SK-N-SH (cell line): ENCODE data around the gene JAKMIP1. TPM values are rescaled to one million over a fixed set of nuclear protein-coding genes. Genes with fewer than 3 reads are reported as not detected.

Experiments used
- CTCF ChIA-PET: fragments of 300-600, 350-600 bp; formaldehyde crosslinking; extraction: SDS; loops from one replicate; lab custom pipeline; 2021; lab: Yijun Ruan, JAX
- POLR2A ChIA-PET: fragments of 350-600 bp; sonication (Branson Sonifier 250); formaldehyde crosslinking; extraction: SDS; loops from one replicate; lab custom pipeline; 2020; ENCODE audit warnings: antibody characterized with exemption, inconsistent platforms; lab: Yijun Ruan, JAX
- DNase-seq: peaks from one replicate; pipeline ENCODE4 v3.0.0; 2012
- H2AFZ ChIP-seq: fragments of 200-600 bp; sonication (generic); 2 replicates; pipeline ENCODE4 v1.8.1; 2016; ENCODE audit warnings: antibody characterized with exemption, mild to moderate bottlenecking, low read depth
- H3F3A ChIP-seq: fragments of 200-600 bp; sonication (generic); replicated peaks from 2 replicates; pipeline ENCODE3; 2016; ENCODE audit warnings: antibody characterized with exemption, mild to moderate bottlenecking; ENCODE audit not compliant: insufficient read depth
- H3K27ac ChIP-seq, 2 experiments: fragments of 200-500 bp in 1 of 2; fragments of 200-600 bp in 1 of 2; sonication (Bioruptor generic) in 1 of 2; sonication (generic), shearing (Covaris generic) in 1 of 2; 2 replicates each; pipeline versions ENCODE4 v1.5.1 to v1.6.1; 2014 to 2016; ENCODE audit warnings: low read depth in 2 of 2, inconsistent platforms in 1 of 2, low read length in 1 of 2, mild to moderate bottlenecking in 1 of 2, mixed read lengths in 1 of 2
- H3K27me3 ChIP-seq: fragments of 200-600 bp; sonication (generic), shearing (Covaris generic); 2 replicates; pipeline ENCODE4 v1.6.1; 2016; ENCODE audit warnings: mixed run types; ENCODE audit not compliant: insufficient read depth
- H3K36me3 ChIP-seq, 2 experiments: fragments of 200-500 bp in 1 of 2; fragments of 200-600 bp in 1 of 2; sonication (Bioruptor generic) in 1 of 2; sonication (generic) in 1 of 2; replicated peaks in 1 of 2; 2 replicates each; pipeline versions ENCODE3 to v1.5.1; 2014 to 2016; ENCODE audit warnings: low read length in 1 of 2, mild to moderate bottlenecking in 1 of 2; ENCODE audit not compliant: insufficient read depth in 2 of 2, control insufficient read depth in 1 of 2
- H3K4me1 ChIP-seq, 2 experiments: fragments of 200-500 bp in 1 of 2; fragments of 200-600 bp in 1 of 2; sonication (Bioruptor generic) in 1 of 2; sonication (generic), shearing (Covaris generic) in 1 of 2; 2 replicates each; pipeline versions ENCODE4 v1.5.1 to v1.6.1; 2014 to 2016; ENCODE audit warnings: low read depth in 1 of 2, low read length in 1 of 2, mixed run types in 1 of 2; ENCODE audit not compliant: insufficient read depth in 2 of 2, control insufficient read depth in 1 of 2
- H3K4me2 ChIP-seq: fragments of 200-600 bp; sonication (generic), shearing (Covaris generic); 2 replicates; pipeline ENCODE4 v1.6.1; 2017; ENCODE audit warnings: mixed run types
- H3K4me3 ChIP-seq, 2 experiments: fragments of 200-500 bp in 1 of 2; fragments of 200-600 bp in 1 of 2; sonication (Bioruptor generic) in 1 of 2; sonication (generic), shearing (Covaris generic) in 1 of 2; 2 replicates each; pipeline versions ENCODE4 v1.5.1 to v1.8.1; 2014 to 2016; ENCODE audit warnings: low read depth in 2 of 2, inconsistent platforms in 1 of 2, low read length in 1 of 2, mild to moderate bottlenecking in 1 of 2, mixed read lengths in 1 of 2, moderate library complexity in 1 of 2
- H3K79me2 ChIP-seq: fragments of 200-600 bp; sonication (generic); 2 replicates; pipeline ENCODE4 v1.8.1; 2017; ENCODE audit warnings: mild to moderate bottlenecking; ENCODE audit not compliant: insufficient read depth
- H3K9ac ChIP-seq: fragments of 200-600 bp; sonication (generic); 2 replicates; pipeline ENCODE4 v1.6.1; 2017; ENCODE audit warnings: mixed run types
- H3K9me2 ChIP-seq: fragments of 200-600 bp; sonication (generic); 2 replicates; pipeline ENCODE4 v1.6.1; 2017; ENCODE audit warnings: mixed run types
- H3K9me3 ChIP-seq: fragments of 200-600 bp; sonication (generic); 2 replicates; pipeline ENCODE4 v1.6.1; 2017; ENCODE audit warnings: mixed run types, mild to moderate bottlenecking, moderate library complexity
- H4K20me1 ChIP-seq: fragments of 200-600 bp; sonication (generic); 2 replicates; pipeline ENCODE4 v1.6.1; 2017; ENCODE audit warnings: mild to moderate bottlenecking, mixed run types; ENCODE audit not compliant: insufficient read depth
- CHD2 ChIP-seq: fragments of 150-350 bp; IDR thresholded peaks from 2 replicates; pipeline ENCODE4 v1.6.1; 2018; ENCODE audit warnings: low read length; ENCODE audit not compliant: partially characterized antibody
- FOSL2 ChIP-seq: IDR thresholded peaks from 2 replicates; pipeline ENCODE4 v1.4.0; 2012; ENCODE audit warnings: low read depth, mild to moderate bottlenecking, moderate library complexity, borderline replicate concordance
- FOXJ3 ChIP-seq: sonication (generic); formaldehyde crosslinking; IDR thresholded peaks from 2 replicates; pipeline ENCODE4 v1.5.1; 2020; ENCODE audit warnings: mild to moderate bottlenecking, missing genetic modification reagents
- GABPA ChIP-seq: IDR thresholded peaks from 2 replicates; pipeline ENCODE4 v1.4.0; 2012; ENCODE audit warnings: low read depth, mild to moderate bottlenecking
- GATA2 ChIP-seq: sonication (generic); formaldehyde crosslinking; IDR thresholded peaks from 2 replicates; pipeline ENCODE4 v1.5.0; 2020; ENCODE audit warnings: mild to moderate bottlenecking, missing genetic modification reagents
- MEF2A ChIP-seq: IDR thresholded peaks from 2 replicates; pipeline ENCODE4 v1.4.0; 2012; ENCODE audit warnings: low read depth, borderline replicate concordance
- MXI1 ChIP-seq: IDR thresholded peaks from 2 replicates; pipeline ENCODE4 v1.6.1; 2012; ENCODE audit warnings: mild to moderate bottlenecking, low read depth, low read length, improper control_type of control experiment
- NRF1 ChIP-seq: IDR thresholded peaks from 2 replicates; pipeline ENCODE4 v1.6.1; 2012; ENCODE audit warnings: low read depth, mild to moderate bottlenecking, low read length
- RXRA ChIP-seq: IDR thresholded peaks from 2 replicates; pipeline ENCODE4 v1.4.0; 2012; ENCODE audit warnings: low read depth, mild to moderate bottlenecking, borderline replicate concordance
- TAF1 ChIP-seq: IDR thresholded peaks from 2 replicates; pipeline ENCODE4 v1.6.1; 2012; ENCODE audit warnings: low read depth, mild to moderate bottlenecking, low read length, moderate library complexity, borderline replicate concordance
- TCF12 ChIP-seq: IDR thresholded peaks from 2 replicates; pipeline ENCODE4 v1.4.0; 2012
- WGBS: methylation state at CpG from one replicate; pipeline ENCODE4 v1.1.6; 2017; ENCODE audit warnings: low lambda C conversion rate; 5-methylcytosine and 5-hydroxymethylcytosine counted together
- polyA plus RNA-seq, 3 experiments: library from polyadenylated mRNA; depleted of rRNA; stranded (reverse); fragments of >200 nt; gene quantifications; 2 replicates each; pipeline ENCODE4 v1.2.3, GENCODE V29; 2012
- TF ChIP-seq, protein P1 (sequence below): IDR thresholded peaks from 2 replicates; pipeline ENCODE4 v1.4.0; 2012; ENCODE audit warnings: low read depth, borderline replicate concordance
- TF ChIP-seq, protein P2 (sequence below): IDR thresholded peaks from 2 replicates; pipeline ENCODE4; 2012
- TF ChIP-seq, protein P3 (sequence below): fragments of 150-350 bp; IDR thresholded peaks from 2 replicates; pipeline ENCODE4 v1.6.1; 2016; ENCODE audit warnings: mild to moderate bottlenecking, low read depth, low read length
- TF ChIP-seq, protein P4 (sequence below): IDR thresholded peaks from 2 replicates; pipeline ENCODE4 v1.4.0; 2012; ENCODE audit warnings: low read depth

Gene JAKMIP1
- polyA plus RNA-seq, 1 of the 3 experiments (the other 2 are of a cell fraction): 0.54 TPM

DNA sequence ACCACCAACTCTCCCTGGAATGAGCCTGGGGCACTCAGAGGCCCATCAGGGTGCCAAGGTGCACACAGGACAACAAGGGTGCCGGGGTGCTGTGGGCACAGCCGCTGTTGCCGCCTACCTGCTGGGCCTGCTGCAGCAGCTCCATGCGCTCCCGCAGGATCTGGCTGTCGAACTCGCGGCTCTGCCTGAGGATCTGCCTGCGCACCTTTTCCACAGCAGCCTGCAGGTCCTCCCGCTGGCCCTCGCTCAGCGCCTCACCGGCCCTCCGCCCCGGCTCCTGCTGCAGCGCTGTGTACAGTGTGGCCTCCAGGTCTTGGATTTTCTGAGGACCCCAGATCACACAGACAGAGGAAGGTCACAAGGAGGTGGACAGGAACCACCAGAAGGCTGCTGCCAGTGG lies 164.6 kb downstream of the JAKMIP1 start:
- Histone ChIP-seq H3K27me3 (no peaks in the 10 kb centered on the region), H3K4me1 (peaks cover 0 to 20% of the 10 kb centered on the region in 2 experiments; a peak in 1 of 4 replicates), H3K9me3 (no peaks in the 10 kb centered on the region), H3K79me2 (no peaks in the 10 kb centered on the region), H4K20me1 (no peaks in the 10 kb centered on the region), H2AFZ (no peak overlapping the region), H3K4me2 (no peak overlapping the region), H3K9me2 (no peaks in the 10 kb centered on the region), H3K27ac (no peak overlapping the region), H3K36me3 (no peaks in the 10 kb centered on the region), H3K9ac (no peak overlapping the region), H3F3A (no peaks in the 10 kb centered on the region), H3K4me3 (no peak overlapping the region)
- POLR2A ChIA-PET: no interaction called here
- TF ChIP-seq RXRA: no peak
- no peak for TF ChIP-seq TAF1
- TF ChIP-seq, protein P1, sequence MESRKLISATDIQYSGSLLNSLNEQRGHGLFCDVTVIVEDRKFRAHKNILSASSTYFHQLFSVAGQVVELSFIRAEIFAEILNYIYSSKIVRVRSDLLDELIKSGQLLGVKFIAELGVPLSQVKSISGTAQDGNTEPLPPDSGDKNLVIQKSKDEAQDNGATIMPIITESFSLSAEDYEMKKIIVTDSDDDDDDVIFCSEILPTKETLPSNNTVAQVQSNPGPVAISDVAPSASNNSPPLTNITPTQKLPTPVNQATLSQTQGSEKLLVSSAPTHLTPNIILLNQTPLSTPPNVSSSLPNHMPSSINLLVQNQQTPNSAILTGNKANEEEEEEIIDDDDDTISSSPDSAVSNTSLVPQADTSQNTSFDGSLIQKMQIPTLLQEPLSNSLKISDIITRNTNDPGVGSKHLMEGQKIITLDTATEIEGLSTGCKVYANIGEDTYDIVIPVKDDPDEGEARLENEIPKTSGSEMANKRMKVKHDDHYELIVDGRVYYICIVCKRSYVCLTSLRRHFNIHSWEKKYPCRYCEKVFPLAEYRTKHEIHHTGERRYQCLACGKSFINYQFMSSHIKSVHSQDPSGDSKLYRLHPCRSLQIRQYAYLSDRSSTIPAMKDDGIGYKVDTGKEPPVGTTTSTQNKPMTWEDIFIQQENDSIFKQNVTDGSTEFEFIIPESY: no peak
- TF ChIP-seq GABPA: no peak
- TF ChIP-seq, protein P2, sequence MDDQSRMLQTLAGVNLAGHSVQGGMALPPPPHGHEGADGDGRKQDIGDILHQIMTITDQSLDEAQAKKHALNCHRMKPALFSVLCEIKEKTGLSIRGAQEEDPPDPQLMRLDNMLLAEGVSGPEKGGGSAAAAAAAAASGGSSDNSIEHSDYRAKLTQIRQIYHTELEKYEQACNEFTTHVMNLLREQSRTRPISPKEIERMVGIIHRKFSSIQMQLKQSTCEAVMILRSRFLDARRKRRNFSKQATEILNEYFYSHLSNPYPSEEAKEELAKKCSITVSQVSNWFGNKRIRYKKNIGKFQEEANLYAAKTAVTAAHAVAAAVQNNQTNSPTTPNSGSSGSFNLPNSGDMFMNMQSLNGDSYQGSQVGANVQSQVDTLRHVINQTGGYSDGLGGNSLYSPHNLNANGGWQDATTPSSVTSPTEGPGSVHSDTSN: no peak
- CTCF ChIA-PET: interaction anchor here (1.1 kb wide), 2 partner anchors 37 to 215 kb away, joined by 4 read pairs; no protein-coding TSS in a partner anchor
- no peak for DNase-seq
- WGBS: 93% methylated on average over 6 of the region's 16 CpGs

DNA sequence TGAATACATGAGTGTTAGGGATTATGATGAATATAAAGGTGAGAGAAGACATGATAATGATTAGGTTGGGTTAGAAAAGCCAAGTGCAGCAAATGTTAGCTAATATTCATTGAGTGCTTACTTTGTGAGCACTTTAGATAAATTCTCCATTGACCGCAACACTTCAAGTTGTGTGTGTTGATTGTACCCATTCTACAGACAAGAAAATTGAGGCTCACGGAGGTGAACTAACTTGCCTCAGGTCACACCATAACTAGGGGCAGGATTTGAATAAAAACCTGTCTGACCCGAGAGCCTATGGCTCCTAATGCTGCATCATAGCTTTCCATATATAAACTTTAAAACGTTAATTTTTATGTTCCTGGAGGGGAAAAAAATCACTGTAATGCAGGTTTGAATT lies 167.0 kb downstream of the JAKMIP1 start:
- Histone ChIP-seq H4K20me1 (no peaks in the 10 kb centered on the region), H3K9me2 (no peaks in the 10 kb centered on the region), H3K9ac (no peak overlapping the region), H3K9me3 (no peaks in the 10 kb centered on the region), H3K79me2 (no peaks in the 10 kb centered on the region), H3K4me1 (peaks cover 0 to 15% of the 10 kb centered on the region in 2 experiments; a peak in 1 of 4 replicates), H3K36me3 (no peaks in the 10 kb centered on the region), H2AFZ (no peak overlapping the region), H3K27ac (no peak overlapping the region; a peak in 1 of 4 replicates), H3F3A (no peaks in the 10 kb centered on the region), H3K4me2 (no peak overlapping the region), H3K27me3 (no peaks in the 10 kb centered on the region), H3K4me3 (no peak overlapping the region)
- CTCF ChIA-PET: interaction anchor here (0.6 to 4.6 kb wide), 7 partner anchors 9 to 294 kb away, joined by 3 to 38 read pairs (median 6); no protein-coding TSS in a partner anchor
- TF ChIP-seq MEF2A (no peak), FOXJ3 (CRISPR knock-in tag) (no peak), CHD2 (no peak), NRF1 (no peak), GABPA (no peak), GATA2 (no peak), FOSL2 (no peak), MXI1 (no peak), TCF12 (no peak)
- TF ChIP-seq, protein P3, sequence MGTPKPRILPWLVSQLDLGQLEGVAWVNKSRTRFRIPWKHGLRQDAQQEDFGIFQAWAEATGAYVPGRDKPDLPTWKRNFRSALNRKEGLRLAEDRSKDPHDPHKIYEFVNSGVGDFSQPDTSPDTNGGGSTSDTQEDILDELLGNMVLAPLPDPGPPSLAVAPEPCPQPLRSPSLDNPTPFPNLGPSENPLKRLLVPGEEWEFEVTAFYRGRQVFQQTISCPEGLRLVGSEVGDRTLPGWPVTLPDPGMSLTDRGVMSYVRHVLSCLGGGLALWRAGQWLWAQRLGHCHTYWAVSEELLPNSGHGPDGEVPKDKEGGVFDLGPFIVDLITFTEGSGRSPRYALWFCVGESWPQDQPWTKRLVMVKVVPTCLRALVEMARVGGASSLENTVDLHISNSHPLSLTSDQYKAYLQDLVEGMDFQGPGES: no peak
- TF ChIP-seq, protein P4, sequence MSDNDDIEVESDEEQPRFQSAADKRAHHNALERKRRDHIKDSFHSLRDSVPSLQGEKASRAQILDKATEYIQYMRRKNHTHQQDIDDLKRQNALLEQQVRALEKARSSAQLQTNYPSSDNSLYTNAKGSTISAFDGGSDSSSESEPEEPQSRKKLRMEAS: no peak
- POLR2A ChIA-PET: no interaction called here
- DNase-seq: no peak
- 39% methylated on average over 4 of the region's 4 CpGs for WGBS
